GM12875 (cell line): ENCODE results near the gene MLEC.
A peak's percentile ranks its signal among the peaks of the same experiment; 100 is the strongest.

Experiments used
- H3K4me3 ChIP-seq: one replicate; pipeline ENCODE4 v1.5.1; 2011; ENCODE audit warnings: low read depth, low read length, control low read depth
- TF ChIP-seq, protein P1 (sequence below): IDR thresholded peaks from 2 replicates; pipeline ENCODE4 v1.5.1; 2011; ENCODE audit warnings: low read depth, mild to moderate bottlenecking, control low read depth, inconsistent platforms, low read length, moderate library complexity, borderline replicate concordance; ENCODE audit not compliant: insufficient read depth

MLEC gene

DNA sequence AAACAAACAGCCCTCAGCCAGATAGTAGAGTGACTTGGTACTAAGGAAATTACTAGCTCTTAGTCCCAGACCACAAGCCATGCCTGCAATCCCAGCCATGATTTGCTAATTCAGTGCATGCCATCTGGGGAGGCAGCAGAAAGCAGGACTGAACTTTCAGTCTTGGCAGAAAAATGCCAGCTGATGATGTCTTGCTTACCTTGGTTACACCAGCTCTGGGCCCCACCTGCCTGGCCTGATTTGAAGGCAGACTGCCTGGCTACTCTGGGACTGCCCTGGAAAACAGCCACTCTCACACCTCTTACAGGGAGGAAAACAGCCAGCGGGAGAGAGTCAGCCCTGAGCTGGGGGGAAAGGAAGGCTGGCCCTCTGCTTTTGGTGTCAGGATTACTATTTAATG lies 18.7 kb downstream of the MLEC start:
- TF ChIP-seq, protein P1, sequence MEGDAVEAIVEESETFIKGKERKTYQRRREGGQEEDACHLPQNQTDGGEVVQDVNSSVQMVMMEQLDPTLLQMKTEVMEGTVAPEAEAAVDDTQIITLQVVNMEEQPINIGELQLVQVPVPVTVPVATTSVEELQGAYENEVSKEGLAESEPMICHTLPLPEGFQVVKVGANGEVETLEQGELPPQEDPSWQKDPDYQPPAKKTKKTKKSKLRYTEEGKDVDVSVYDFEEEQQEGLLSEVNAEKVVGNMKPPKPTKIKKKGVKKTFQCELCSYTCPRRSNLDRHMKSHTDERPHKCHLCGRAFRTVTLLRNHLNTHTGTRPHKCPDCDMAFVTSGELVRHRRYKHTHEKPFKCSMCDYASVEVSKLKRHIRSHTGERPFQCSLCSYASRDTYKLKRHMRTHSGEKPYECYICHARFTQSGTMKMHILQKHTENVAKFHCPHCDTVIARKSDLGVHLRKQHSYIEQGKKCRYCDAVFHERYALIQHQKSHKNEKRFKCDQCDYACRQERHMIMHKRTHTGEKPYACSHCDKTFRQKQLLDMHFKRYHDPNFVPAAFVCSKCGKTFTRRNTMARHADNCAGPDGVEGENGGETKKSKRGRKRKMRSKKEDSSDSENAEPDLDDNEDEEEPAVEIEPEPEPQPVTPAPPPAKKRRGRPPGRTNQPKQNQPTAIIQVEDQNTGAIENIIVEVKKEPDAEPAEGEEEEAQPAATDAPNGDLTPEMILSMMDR: no peak
- no peak overlapping the region for H3K4me3 ChIP-seq

DNA sequence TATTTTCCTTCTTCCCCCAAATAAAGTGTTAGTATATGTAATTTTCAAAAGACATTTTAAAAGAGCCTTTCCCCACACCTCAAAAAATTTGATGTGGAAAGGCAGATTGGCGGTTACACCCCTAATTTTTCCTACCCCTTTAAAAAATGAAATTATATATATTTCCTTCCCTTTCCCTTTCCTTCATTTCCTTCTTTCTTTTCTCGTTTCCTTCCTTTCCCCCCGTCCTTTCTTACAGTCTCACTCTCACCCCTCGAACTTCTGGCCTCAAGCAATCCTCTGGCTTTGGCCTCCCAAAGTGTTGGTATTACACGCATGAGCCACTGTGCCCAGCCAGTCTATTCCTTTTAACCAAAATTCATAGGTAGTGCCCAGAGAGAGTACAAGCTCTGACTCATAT lies 19.1 kb downstream of the MLEC start:
- no peak overlapping the region for H3K4me3 ChIP-seq
- TF ChIP-seq, protein P1: no peak

DNA sequence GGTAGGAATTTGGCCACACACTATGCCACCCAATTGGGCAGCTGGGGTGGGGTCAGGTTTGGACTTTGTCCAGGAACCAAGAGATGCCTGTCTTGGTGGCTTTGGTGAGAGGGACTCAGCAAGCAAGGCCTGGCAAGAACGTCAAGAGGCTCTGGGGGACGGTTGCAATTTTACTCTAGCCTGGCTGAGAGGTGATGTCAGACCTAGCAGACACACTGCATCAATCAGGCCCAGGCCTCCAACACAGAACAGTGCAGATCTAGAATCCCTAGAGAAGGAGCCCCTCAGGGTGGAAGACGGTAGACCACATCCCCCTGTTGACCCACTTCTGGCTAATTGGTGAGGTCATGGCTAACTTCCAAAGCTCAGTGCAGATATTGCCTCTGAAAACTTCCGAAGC lies 21.7 kb downstream of the MLEC start:
- H3K4me3 ChIP-seq: no peak overlapping the region
- TF ChIP-seq, protein P1: no peak

DNA sequence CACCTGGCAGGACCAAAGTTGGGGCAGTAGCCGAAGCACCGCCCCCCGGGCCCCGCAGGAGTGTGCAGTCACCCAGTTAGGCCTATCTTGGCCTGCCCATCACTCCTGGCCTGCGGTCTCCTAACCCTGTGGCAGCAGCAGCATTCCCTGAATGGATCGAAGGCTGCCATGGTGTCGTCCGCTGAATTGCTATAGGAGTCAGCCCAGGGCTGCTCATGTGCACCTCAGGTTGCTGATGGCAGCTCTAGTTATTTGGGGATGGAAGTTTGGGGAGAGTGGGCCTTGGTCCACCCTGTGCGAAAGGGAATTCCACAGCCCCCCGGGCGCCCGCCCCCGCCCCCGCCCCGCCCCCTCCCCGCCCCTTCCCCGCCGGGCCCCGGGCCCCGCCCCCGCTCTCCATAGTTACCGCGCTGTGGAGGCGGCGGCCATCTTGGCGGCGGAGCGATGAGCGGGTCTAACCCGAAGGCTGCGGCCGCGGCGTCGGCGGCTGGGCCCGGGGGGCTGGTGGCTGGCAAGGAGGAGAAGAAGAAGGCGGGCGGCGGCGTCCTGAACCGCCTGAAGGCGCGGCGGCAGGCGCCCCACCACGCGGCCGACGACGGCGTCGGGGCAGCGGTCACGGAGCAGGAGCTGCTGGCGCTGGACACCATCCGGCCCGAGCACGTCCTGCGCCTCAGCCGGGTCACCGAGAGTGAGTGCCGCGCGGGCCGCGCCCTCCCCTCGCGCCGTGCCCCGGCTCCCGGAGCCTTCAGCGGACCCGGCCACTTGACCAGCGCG lies 23.3 kb downstream of the MLEC start, which contains the start of gene UNC119B:
Gene UNC119B, plus strand, starts transcription at position 428 of the 774 bp plus-strand sequence. Its CDS starts 17 bp downstream, at position 445.
- TF ChIP-seq, protein P1: no peak
- H3K4me3 ChIP-seq: peak within 1 kb of the TSS; percentile 69

DNA sequence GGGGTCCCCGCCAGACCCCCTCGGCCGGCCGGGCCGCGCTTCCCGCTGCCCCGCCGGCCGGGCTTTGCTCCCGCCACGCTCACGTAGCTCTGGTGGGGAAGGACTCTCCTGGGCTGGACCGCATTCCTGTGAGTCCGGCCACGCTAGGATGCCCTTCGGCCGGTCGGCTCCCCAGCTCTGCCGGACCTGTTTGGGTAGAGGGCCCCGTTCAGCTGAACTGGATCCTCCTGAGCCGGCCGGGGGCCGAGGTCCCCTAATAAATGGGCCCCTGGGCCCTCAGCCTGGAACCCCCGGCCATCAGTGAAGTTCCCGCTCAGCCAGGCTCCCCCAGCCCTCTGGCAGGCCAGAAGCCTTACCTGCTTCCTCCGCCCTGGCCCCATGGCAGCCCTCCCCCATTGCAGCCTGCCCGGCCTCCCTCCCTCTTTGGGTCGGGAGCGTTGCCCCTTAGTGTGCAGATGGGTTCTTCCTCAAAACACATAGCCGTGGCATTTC lies 23.9 kb downstream of the MLEC start:
- H3K4me3 ChIP-seq: peak overlapping the region; percentile 69
- TF ChIP-seq, protein P1: no peak

DNA sequence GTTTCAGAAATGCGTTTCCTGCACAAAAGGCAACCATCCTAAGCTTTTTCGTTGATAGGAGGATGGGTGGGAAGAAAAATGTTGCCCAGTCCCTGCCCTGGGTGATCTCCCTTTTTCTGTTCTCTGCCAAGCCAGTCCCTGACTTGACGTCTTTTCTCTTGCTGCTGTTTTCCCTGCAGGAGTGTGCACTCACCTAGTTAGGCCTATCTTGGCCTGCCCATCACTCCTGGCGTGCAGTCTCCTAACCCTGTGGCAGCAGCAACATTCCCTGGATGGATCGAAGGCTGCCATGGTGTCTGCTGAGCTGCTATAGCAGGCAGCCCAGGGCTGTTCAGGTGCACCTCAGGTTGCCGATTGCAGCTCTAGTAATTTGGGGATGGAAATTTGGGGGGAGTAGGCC lies 24.5 kb downstream of the MLEC start:
- TF ChIP-seq, protein P1: no peak

DNA sequence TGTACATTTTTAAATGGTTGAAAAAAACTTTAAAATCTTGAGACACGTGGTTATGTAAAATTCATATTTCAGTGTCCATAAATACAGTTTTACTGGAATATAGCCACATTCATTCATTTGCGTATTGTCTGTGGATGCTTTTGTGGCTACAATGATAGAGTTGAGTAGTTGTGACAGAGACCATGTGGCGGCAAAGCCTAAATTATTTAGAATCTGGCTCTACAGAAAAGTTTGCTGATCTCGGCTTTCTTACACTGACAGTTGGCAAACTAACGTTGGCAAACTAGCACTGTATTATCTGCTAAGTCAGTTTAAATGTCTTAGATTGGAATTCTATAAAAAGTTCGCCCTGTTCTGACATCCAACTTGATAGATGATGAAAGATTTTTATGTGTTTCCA lies 25.7 kb downstream of the MLEC start:
- TF ChIP-seq, protein P1: no peak
- H3K4me3 ChIP-seq: no peak overlapping the region

More for the DNA sequence above, 24.5 kb downstream of the MLEC start:
- peak overlapping the region; percentile 69 for H3K4me3 ChIP-seq
